HG02571 (cell line): Measurements from ENCODE around the gene KYNU.
"Not testable (repeated sequence)": the region's sequence is repeated elsewhere in the genome, so short reads cannot be mapped to it uniquely, and the experiment has no call there.

Experiments used
- ATAC-seq: cut with Tn5 transposase; IDR thresholded peaks from one replicate; pipeline ENCODE4 v1.9.1; 2021; ENCODE audit warnings: mild to moderate bottlenecking, moderate library complexity; ENCODE audit not compliant: unreplicated experiment

Gene KYNU

GRCh38 chr2:142877216-142877838 lies at the start of gene KYNU:
Gene KYNU, plus strand, starts transcription at chr2:142877664. Its CDS starts 7,704 bp downstream, at chr2:142885368.
- ATAC-seq = peak; percentile 49

- ATAC-seq = no peak
These were observed 43.4 kb upstream of the KYNU start for GRCh38 chr2:142834021-142834420.

- ATAC-seq = no peak
These were observed 37.0 kb upstream of the KYNU start for GRCh38 chr2:142840436-142840835.

- ATAC-seq = no peak
These were observed 35.7 kb upstream of the KYNU start for GRCh38 chr2:142841788-142842187.

DNA sequence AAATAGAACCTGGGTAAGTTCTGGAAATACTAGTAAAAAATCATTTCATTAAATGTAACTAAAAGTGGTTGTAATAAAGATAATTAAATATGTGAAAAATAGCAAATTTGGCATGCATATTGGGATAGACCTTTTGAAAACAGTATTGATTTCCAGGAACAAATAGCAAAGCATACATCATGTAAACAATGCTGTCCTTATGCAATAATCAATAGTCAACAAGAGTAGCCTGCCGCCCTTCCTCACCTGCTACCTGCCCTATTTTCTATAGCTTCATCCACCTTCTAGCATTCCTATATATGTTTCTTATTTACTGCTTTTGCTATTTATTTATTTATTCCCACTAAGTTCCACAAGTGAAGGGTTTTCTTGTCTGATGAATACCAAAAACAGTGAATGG lies 35.1 kb upstream of the KYNU start:
- ATAC-seq = no peak

GRCh38 chr2:142843731-142844130 lies 33.7 kb upstream of the KYNU start:
- no peak for ATAC-seq

DNA sequence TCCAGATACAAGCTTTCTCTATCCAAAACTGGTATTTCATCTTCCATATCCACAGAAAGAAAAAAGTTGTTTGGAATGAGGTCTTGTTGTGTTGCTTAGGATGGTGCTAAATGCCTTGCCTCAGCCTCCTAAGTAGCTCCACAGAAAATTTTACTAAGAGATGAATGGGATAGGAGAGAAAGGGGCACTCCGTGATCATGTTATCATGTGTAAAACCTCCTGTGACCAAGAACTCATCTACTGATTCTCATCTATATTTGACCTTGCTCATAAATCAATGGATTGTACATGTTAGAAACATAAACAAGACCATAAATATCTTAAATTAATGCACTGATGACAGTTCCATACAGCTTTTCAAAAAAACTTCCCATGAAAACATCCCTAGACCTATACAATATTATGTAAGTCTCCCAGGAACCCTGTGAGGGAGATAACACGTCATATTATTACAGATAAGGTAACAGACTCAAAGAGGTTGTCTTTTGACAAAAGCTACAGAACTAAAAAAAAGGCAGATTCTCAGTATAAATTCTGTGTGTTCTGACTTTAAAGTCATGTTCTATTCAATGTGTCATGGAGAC lies 29.3 kb upstream of the KYNU start:
- ATAC-seq = no peak

- ATAC-seq = no peak
These were observed 27.6 kb upstream of the KYNU start for GRCh38 chr2:142849820-142850219.

- no peak for ATAC-seq
These were observed 23.6 kb upstream of the KYNU start for GRCh38 chr2:142853912-142854311.

GRCh38 chr2:142857256-142858164 lies 20.0 kb upstream of the KYNU start:
- no peak for ATAC-seq

DNA sequence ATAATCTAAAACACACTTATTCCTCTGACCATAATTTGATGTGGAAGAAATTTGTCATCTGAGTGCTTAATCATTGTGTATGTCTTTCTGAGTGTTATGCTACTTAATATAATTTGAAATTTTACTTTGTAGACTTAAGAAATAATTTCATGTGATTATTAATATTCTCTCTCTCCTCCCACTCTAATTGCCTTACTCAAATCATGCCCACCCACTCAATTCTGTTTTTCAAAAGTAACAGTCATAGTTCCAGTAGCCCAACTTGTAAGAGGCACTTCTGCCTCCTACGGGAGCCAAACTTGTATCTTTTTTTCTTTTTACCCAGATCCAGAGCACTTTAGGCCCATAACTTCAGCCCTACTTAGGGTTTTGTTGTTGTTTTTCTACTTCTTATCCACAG lies 18.5 kb upstream of the KYNU start:
- no peak for ATAC-seq

GRCh38 chr2:142862299-142862698 lies 15.2 kb upstream of the KYNU start:
- ATAC-seq = no peak

- no peak for ATAC-seq
These were observed 14.6 kb upstream of the KYNU start for GRCh38 chr2:142862847-142863246.

GRCh38 chr2:142863485-142863961 lies 13.9 kb upstream of the KYNU start:
- ATAC-seq = no peak

DNA sequence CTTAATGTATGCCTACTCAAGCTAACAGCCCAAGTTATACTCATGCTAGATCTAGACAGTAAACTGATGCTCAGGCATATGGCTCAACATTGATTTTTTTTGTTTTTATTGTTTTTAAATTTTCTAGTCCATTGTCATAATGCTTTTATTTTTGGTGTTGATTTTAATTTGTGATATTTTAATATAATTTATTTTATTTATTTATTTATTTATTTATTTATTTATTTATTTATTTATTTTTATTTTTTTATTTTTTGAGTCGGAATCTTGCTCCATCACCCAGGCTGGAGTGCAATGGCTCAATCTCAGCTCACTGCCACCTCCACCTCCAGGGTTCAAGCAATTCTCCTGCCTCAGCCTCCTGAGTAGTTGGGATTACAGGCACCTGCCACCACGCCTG lies 12.9 kb upstream of the KYNU start:
- not testable (repeated sequence) for ATAC-seq

DNA sequence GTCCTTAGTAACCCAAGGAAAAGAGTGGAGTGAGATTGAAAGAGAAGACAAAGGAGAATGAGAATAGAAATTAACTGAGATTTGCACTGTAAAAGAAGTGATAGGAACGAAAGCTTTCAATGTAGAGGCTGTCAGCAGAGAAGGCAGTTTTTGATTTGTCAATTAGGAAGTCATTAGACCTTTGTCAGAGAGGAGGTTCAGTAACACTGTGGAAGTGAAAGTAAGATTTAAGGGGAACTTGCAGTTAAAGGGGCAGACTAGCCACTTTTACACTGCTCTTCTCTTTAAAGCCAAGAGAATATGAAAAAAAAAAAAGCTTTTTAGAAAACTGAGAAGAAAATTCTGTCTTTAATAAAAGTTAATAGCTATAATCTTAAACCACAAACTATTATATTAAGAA lies 11.5 kb upstream of the KYNU start:
- ATAC-seq = peak; percentile 85

DNA sequence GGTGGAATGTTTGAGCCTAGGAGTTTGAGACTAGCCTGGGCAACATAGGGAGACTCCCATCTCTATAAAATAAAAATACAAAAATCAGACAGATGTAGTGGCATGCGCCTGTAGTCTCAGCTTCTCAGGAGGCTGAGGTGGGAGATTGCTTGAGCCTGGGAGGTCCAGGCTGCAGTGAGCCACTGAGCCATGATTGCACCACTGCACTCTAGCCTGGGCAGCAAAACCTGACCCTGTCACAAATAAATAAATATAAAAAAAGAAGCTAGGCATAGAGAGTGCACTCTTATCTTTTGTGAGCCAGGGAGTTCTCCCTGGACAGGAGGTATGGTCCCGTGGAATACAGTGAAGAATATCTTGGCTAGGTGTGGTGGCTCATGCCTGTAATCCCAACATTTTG lies 11.0 kb upstream of the KYNU start:
- peak; percentile 14 for ATAC-seq

DNA sequence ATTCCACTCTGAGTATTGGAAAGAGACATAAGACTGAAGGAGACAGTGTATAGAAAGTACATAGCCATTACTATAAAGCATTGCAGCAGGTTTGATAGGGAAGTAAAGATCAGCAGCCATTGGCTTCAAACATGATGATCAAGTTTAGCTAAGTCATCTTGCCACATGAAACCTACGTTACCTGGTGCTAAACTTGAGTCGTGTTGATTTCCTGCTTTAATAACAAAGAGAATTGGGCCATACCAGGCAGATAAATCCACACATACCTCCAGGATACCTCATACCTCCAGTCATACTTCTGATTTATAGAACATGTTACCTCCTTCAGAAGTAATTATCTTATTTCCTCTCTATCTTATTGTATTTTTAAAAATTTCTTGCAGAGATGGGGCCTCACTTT lies 10.3 kb upstream of the KYNU start:
- no peak for ATAC-seq

DNA sequence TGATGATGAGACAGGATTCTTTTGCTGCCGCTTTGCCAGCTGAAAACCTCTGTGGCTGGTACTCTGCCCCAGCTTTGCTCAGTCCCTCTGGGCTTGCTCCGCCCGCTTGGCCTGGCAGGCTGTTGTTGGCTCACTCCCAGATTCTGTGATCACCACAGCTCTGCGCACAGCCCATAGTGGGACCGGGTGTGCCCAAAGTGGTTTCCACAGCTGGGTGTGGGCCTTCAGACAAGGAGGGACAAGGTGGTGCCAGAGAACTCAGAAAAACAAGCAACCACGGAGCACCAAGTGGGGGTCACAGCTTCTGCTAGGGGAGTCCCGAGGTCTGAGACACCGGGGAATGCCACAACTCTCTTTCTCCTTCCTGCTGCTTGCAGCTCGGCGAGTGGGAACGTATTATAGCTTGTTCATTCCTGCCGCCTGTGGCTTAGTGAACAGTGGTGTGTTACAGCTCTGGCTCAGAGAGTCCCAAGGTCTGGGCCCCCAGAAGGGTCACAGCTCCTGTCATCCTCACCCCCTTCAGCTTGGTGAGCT lies 9.2 kb upstream of the KYNU start:
- ATAC-seq = peak; percentile 59

DNA sequence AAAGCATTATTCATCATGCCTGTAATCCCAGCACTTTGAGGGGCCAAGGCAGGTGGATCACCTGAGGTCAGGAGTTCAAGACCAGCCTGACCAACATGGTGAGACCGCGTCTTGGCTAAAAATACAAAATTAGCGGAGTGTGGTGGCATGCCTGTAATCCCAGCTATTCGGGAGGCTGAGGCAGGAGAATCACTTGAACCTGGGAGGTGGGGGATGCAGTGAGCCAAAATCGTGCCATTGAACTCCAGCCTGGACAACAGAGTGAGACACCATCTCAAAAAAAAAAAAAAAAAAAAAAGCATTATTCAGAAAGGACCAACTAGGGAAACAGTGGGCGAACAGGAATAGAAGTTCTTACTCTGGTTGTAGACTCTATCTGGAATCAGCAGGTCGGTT lies 8.4 kb upstream of the KYNU start:
- ATAC-seq = not testable (repeated sequence)

GRCh38 chr2:142869461-142870106 lies 7.9 kb upstream of the KYNU start:
- ATAC-seq = no peak
